Spleen (tissue), 11 donors: ENCODE data around the gene STXBP5. TPM values are rescaled to one million over a fixed set of nuclear protein-coding genes. Genes with fewer than 3 reads are reported as not detected.

Experiments used
- DNase-seq: peaks from one replicate; pipeline ENCODE4 v3.0.0-alpha.2; 2020
- H3K27ac ChIP-seq, 8 donors: fragments of 200-600 bp; sonication (generic) in 7 of 8; 1 replicate in 4 of 8; 2 replicates in 4 of 8; pipeline versions ENCODE4 v1.5.0 to v1.8.0; 2016 to 2021; ENCODE audit warnings: inconsistent platforms in 4 of 8, mild to moderate bottlenecking in 4 of 8, moderate library complexity in 1 of 8
- H3K27me3 ChIP-seq, 7 donors: fragments of 200-600 bp; sonication (generic) in 6 of 7; replicated peaks in 1 of 7; 1 replicate in 4 of 7; 2 replicates in 3 of 7; pipeline versions ENCODE4 v1.5.0 to v1.8.0; 2016 to 2021; ENCODE audit warnings: inconsistent platforms in 3 of 7, mild to moderate bottlenecking in 1 of 7
- H3K36me3 ChIP-seq, 6 donors: fragments of 200-600 bp; sonication (generic) in 5 of 6; 1 replicate in 4 of 6; 2 replicates in 2 of 6; pipeline versions ENCODE4 v1.5.0 to v1.8.0; 2016 to 2021; ENCODE audit warnings: inconsistent platforms in 2 of 6
- H3K4me1 ChIP-seq, 6 donors: fragments of 200-600 bp; sonication (generic) in 5 of 6; 1 replicate in 3 of 6; 2 replicates in 3 of 6; pipeline versions ENCODE4 v1.5.0 to v1.8.0; 2016 to 2021; ENCODE audit warnings: inconsistent platforms in 3 of 6
- H3K4me3 ChIP-seq, 8 donors: fragments of 200-600 bp; sonication (generic) in 7 of 8; 1 replicate in 4 of 8; 2 replicates in 4 of 8; pipeline versions ENCODE4 v1.5.0 to v1.8.0; 2016 to 2021; ENCODE audit warnings: inconsistent platforms in 4 of 8, mild to moderate bottlenecking in 4 of 8, moderate library complexity in 2 of 8
- H3K9me3 ChIP-seq, 8 donors: fragments of 200-600 bp; sonication (generic) in 7 of 8; 1 replicate in 4 of 8; 2 replicates in 4 of 8; pipeline versions ENCODE4 v1.5.0 to v1.8.0; 2016 to 2021; ENCODE audit warnings: inconsistent platforms in 4 of 8
- CTCF ChIP-seq, 11 experiments: fragments of 200-600 bp in 7 of 11; fragments of 450-650 bp in 4 of 11; sonication (generic) in 4 of 11; IDR thresholded peaks in 8 of 11; conservative IDR thresholded peaks in 3 of 11; 1 replicate in 7 of 11; 2 replicates in 4 of 11; pipeline versions ENCODE4 v1.4.0 to v1.8.0; 2016 to 2021; ENCODE audit warnings: antibody characterized with exemption in 11 of 11, inconsistent platforms in 4 of 11, mild to moderate bottlenecking in 1 of 11
- POLR2A ChIP-seq, 3 donors: fragments of 450-650 bp; IDR thresholded peaks; one replicate each; pipeline ENCODE4 v1.5.1; 2017; ENCODE audit warnings: antibody characterized with exemption in 3 of 3, mild to moderate bottlenecking in 1 of 3
- POLR2AphosphoS5 ChIP-seq, 3 donors: sonication (generic); formaldehyde crosslinking; IDR thresholded peaks; one replicate each; pipeline ENCODE4 v1.5.1; 2017; ENCODE audit warnings: antibody characterized with exemption in 3 of 3
- WGBS, 5 donors: extraction: QIAGEN DNeasy Blood & Tissue Kit in 3 of 5; methylation state at CpG; one replicate each; pipeline versions ENCODE4 v1.1.5 to v1.1.7; 2013 to 2018; 5-methylcytosine and 5-hydroxymethylcytosine counted together
- intact Hi-C: fragments of 100-400 bp; cut with DNase I; formaldehyde crosslinking; loops from one replicate; pipeline ENCODE4 v1.15.0; 2023; ENCODE audit warnings: low total_unique reads
- polyA plus RNA-seq, 3 donors: library from polyadenylated mRNA; stranded (reverse); fragments of 200-250 nt; gene quantifications; one replicate each; pipeline ENCODE4 v1.2.1, GENCODE V29; 2013
- total RNA-seq, 7 donors: library from RNA; depleted of rRNA in 3 of 7; stranded (reverse); fragments of >200 nt in 3 of 7; fragmentation: NEBNext Ultra II Directional in 4 of 7; extraction: Animal tissue kit (Norgen Biotek cat#: 25700) in 4 of 7; gene quantifications; one replicate each; pipeline versions ENCODE4 v1.1.0 to v1.2.1, GENCODE V29; 2016 to 2021
- donor health status: healthy with polysubstance abuse.
- donor health status: DM: no; HTN: no; CAD: no; lungs with moderate emphysema.
- donor health status: DM: no; HTN: no; CAD: no.
- donor health status: Bipolar disorder and iron deficiency.
- donor health status: healthy.
- donor health status: DM: no; HTN: no; CAD: no.
- donor health status: DM: yes; HTN: yes; CAD: no.

The STXBP5 gene
- total and polyA plus RNA-seq, 10 donors = 6.5 to 51.1 (median 32.3) TPM

DNA sequence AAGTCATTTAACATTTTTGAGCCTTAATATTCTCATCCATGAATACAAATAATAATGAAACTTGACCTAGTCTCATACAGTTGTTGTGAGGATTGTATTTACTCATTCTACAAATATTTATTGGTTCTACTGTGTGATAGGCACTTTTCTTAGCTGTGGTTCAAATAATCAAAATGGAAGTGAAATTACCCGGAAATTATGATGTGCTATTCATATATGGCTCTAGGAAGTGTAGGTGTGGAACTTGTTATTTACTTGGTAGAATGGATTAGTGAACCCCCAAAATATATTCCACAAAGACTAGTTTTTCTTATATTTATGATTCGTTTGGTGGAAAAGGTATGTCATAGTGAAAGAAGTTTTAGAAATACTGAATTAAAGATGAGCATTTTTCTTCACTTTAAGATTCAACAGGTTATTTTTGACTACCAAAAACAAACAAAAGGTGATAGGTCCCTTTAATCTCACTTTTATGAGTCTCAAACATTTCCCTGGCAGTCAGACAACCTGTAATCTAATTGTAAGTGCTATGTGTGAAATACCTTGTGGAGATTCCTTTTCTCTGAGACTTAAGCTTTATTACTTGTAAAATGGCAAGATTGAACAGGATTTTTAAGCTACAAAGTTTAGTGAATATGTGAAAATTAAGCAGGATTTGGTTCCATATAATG lies 77.8 kb downstream of the STXBP5 start:
- DNase-seq = no peak
- peaks cover 0 to 56% (median 17%) of the 10 kb centered on the region in 6 donors for H3K36me3 ChIP-seq
- H3K4me1 ChIP-seq = peaks cover 0 to 22% (median 11%) of the 10 kb centered on the region in 6 donors
- H3K27me3 ChIP-seq = no peaks in the 10 kb centered on the region
- intact Hi-C loops = loop anchor here (10.0 kb wide), 1 partner anchor 417 kb away; no protein-coding TSS in a partner anchor
- TF ChIP-seq CTCF (IDR thresholded peaks at IDR 0.05 in 8 of 11, conservative IDR thresholded peaks at IDR 0.05 in 3 of 11) (no peak), POLR2AphosphoS5 (IDR thresholded peaks at IDR 0.05) (no peak), POLR2A (IDR thresholded peaks at IDR 0.05) (no peak)
- H3K27ac ChIP-seq = no peak overlapping the region
- no peaks in the 10 kb centered on the region for H3K9me3 ChIP-seq
- H3K4me3 ChIP-seq = no peak overlapping the region
- WGBS, 5 donors = 82 to 93% (median 88%) methylated on average over 2 of the region's 2 CpGs

GRCh38 chr6:147282566-147282959 lies 78.3 kb downstream of the STXBP5 start:
- TF ChIP-seq POLR2AphosphoS5 (IDR thresholded peaks at IDR 0.05) (no peak), CTCF (IDR thresholded peaks at IDR 0.05 in 8 of 11, conservative IDR thresholded peaks at IDR 0.05 in 3 of 11) (no peak), POLR2A (IDR thresholded peaks at IDR 0.05) (no peak)
- 76 to 95% (median 84%) methylated on average over 4 of the region's 4 CpGs for WGBS, 5 donors
- peaks cover 0 to 50% (median 14%) of the 10 kb centered on the region in 6 donors for H3K36me3 ChIP-seq
- H3K27me3 ChIP-seq = no peaks in the 10 kb centered on the region
- DNase-seq = no peak
- intact Hi-C loops = loop anchor here (10.0 kb wide), 1 partner anchor 418 kb away; no protein-coding TSS in a partner anchor
- no peaks in the 10 kb centered on the region for H3K9me3 ChIP-seq
- H3K4me3 ChIP-seq = no peak overlapping the region
- H3K27ac ChIP-seq = no peak overlapping the region
- H3K4me1 ChIP-seq = peaks cover 0 to 22% (median 11%) of the 10 kb centered on the region in 6 donors

DNA sequence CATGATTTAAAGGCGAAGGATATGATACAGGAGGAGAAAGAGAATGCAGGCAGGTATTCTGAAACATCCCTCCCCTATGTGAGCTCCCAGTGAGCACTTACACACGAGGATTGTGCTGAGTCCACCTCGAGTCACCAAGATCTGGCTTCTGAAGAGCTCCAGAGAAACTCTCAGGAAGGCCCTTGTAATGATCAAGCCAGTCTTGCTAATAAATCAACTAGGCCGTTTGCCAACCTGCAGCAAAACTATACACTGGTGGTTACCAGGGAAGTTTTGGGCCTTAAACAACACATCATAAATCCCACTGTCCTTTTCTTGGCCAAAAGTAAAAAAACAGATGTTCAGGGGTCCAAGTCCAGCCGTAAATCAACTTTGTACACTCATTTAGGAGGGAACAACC lies 79.2 kb downstream of the STXBP5 start:
- DNase-seq = no peak
- no peaks in the 10 kb centered on the region for H3K9me3 ChIP-seq
- H3K36me3 ChIP-seq = peaks cover 0 to 45% (median 10%) of the 10 kb centered on the region in 6 donors
- no peaks in the 10 kb centered on the region for H3K27me3 ChIP-seq
- no peak overlapping the region for H3K27ac ChIP-seq
- peaks cover 0 to 29% (median 11%) of the 10 kb centered on the region in 6 donors for H3K4me1 ChIP-seq
- no peak for TF ChIP-seq POLR2AphosphoS5 (IDR thresholded peaks at IDR 0.05)
- no peak for TF ChIP-seq POLR2A (IDR thresholded peaks at IDR 0.05)
- TF ChIP-seq CTCF (IDR thresholded peaks at IDR 0.05 in 8 of 11, conservative IDR thresholded peaks at IDR 0.05 in 3 of 11) = no peak
- intact Hi-C loops = loop anchor here (10.0 kb wide), 1 partner anchor 419 kb away; no protein-coding TSS in a partner anchor
- WGBS, 5 donors = 65 to 76% (median 69%) methylated on average over 5 of the region's 5 CpGs
- H3K4me3 ChIP-seq = no peak overlapping the region

DNA sequence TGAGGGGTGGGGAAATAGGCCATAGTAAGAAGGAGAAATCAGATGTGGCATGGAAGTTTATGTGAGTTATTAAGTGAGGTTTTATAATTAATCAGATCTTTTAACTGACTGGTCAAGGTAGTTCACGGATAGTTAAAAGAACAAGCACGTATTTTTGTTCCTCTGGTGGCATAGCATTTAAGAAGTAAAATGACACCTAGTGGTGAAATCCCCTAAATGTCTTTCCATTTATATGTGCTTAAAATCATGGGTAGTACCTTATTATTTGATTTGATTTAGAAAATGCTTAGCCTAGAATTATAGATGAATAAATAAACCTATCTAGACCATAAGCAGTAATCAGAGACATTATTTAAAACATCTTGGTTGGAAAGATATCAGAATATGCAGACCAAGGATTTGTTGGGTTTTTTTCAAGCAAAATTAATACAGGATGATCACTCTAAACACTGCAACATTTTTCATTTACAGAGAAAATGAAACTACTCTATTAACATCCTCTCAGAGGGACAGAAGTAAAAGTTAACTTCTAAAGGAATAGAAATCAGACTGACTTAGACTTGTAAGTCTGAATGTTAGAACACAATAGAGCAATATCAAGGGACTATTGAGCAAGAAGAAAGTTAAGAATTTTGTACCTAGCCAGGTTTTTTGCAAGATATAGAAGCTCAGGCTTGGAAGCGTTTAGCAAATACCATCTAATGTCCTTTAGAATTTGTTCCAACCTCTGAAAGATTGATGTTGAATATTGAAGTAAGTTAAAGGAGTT lies 81.1 kb downstream of the STXBP5 start:
- no peaks in the 10 kb centered on the region for H3K27me3 ChIP-seq
- WGBS, 5 donors = 24 to 33% (median 30%) methylated on average over 3 of the region's 3 CpGs
- intact Hi-C loops = loop anchor here (10.0 kb wide), 1 partner anchor 420 kb away; no protein-coding TSS in a partner anchor
- peaks cover 0 to 41% (median 5%) of the 10 kb centered on the region in 6 donors for H3K36me3 ChIP-seq
- no peak overlapping the region for H3K4me3 ChIP-seq
- H3K27ac ChIP-seq = peak overlapping the region in 5 of 8 donors; percentile 5 to 50 (median 13)
- H3K9me3 ChIP-seq = no peaks in the 10 kb centered on the region
- no peak for DNase-seq
- peaks cover 0 to 22% (median 11%) of the 10 kb centered on the region in 6 donors for H3K4me1 ChIP-seq
- TF ChIP-seq CTCF (IDR thresholded peaks at IDR 0.05 in 8 of 11, conservative IDR thresholded peaks at IDR 0.05 in 3 of 11) (peak in 10 of 11 experiments; percentile 17 to 61 (median 53)), POLR2A (IDR thresholded peaks at IDR 0.05) (no peak), POLR2AphosphoS5 (IDR thresholded peaks at IDR 0.05) (no peak)
